ENCODE measurements around the gene MAX.

Gene MAX

GRCh38 chr14:65102441-65103149, at the start of gene MAX:
Gene MAX, minus strand, starts transcription at chr14:65102517. Its CDS starts 178 bp downstream, at chr14:65102339.
- peak; percentile 97 for DNase-seq

DNA sequence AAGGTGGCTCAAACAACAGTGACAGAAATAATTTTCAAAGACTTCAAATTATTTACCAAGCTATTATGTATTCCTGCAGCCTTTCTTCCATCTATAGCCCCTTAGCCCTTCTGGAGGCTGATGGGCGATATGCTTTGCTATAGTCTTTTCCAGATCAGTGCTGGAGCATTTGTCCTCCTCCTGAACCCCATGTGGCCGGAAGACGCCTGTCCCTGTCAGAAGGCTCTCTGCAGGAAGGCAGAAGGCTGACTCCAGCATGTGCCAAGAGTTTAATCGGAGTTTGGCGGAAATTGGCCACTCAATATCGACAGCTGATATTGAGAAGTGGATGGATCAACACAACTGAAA, 49.3 kb upstream of the MAX start:
- DNase-seq = no peak

- DNase-seq = no peak
Observed at GRCh38 chr14:65150898-65151608, 48.7 kb upstream of the MAX start.

- DNase-seq = no peak
Observed at GRCh38 chr14:65149116-65149515, 46.8 kb upstream of the MAX start.

DNA sequence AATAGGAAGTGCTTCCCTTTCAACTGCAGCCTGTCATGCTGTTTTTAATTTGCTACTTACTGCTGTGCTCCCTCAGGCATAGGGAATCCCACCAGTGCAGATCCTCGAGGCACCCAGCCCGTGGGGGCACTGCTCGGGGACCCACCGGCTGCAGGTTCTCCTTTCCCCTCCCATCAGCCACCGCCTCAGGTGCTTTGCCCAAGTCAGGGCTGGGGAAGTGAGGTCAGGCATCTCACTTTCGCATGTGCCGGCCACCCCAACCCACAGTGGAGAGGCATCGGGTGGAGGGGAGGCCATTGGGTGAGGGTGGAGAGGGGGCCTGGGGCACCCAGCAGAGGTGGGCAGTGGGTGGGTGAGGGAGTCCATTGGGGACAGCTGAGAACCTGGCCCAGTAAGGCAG, 41.9 kb upstream of the MAX start:
- DNase-seq = no peak

GRCh38 chr14:65142914-65143625, 40.8 kb upstream of the MAX start:
- DNase-seq = no peak

- DNase-seq = no peak
Observed at GRCh38 chr14:65142429-65142828, 40.1 kb upstream of the MAX start.

GRCh38 chr14:65141523-65141922, 39.2 kb upstream of the MAX start:
- DNase-seq = no peak

- no peak for DNase-seq
Observed at GRCh38 chr14:65137648-65138307, 35.5 kb upstream of the MAX start.

- no peak for DNase-seq
Observed at GRCh38 chr14:65134651-65135579, 32.6 kb upstream of the MAX start.

DNA sequence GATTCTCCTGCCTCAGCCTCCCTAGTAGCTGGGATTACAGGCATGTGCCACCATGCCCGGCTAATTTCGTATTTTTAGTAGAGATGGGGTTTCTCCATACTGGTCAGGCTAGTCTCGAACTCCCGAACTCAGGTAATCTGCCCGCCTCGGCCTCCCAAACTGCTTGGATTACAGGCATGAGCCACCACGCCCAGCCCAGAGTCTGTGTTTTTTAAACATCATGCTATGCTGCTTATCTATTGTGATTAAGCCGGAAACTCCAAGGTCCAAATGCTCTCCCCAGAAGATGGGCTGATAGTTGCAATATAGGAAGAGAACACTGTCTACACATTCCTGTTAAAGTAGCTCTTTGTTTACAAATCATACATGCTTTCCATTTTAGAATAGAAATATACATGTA, 30.5 kb upstream of the MAX start:
- no peak for DNase-seq

- no peak for DNase-seq
Observed at GRCh38 chr14:65131301-65131701, 29.0 kb upstream of the MAX start.

DNA sequence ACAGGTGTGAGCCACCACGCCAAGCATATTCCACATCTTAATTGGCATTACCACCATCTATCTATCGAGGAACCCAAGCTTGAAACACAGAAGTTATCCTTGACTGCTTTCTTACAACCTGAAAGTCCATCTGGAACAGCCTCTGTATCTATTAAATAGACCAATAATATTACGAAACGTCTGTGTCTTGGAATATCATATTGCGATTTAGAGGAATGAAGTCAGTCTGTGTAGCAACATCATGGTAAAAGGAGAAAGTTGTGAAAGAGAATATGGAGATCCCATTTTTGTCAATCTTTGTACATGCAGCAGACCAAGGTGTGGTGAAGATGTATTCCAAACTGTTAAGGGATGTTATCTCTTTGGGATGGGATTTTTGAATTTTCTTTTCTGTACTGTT, 25.8 kb upstream of the MAX start:
- no peak for DNase-seq

DNA sequence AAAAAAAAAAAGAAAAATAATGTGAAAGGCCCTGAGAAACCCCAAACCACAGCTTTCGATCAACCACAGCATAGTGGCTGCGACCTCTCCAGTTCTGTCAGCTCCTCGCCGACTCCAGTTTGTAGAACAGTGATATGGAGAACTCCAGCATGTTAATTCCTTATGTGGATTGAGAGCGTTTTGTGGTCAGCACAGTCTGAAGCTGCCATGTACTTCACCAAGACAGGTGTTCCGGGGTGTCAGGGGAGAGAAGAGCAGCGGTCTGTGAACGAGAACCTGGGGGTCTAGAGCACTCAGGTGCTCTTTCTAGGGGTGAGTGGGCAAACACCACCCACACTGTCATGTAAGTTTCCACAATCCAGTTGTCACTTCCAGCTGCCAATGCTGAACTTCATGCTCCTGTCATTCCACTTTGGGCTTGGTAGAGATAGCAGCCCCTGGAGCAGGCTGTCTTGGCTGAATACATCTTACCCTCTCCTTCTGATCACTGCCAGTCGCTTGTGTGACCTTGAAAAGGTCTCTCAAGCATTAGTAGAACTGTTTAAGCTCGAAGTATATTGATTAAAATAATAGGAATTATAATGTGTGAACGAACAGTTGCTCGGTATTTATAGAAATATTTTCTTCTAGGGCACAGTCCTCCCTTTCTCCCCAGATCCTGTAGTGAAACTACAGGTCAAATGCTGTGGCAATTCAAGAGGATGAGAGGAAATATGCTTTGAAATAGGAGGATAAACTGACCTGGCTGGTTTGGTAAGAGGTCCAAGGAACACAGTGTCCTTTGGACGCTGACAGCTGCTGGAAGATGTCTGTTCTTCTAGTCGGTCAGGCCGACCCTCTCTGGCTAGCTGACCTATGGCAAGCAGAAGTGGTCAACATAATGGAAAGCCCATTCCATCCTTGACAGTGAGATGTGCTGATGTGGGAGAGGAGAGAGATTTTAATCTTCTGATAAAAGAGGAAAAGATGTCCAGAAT, 15.7 kb upstream of the MAX start:
- no peak for DNase-seq

- no peak for DNase-seq
Observed at GRCh38 chr14:65115615-65116014, 13.3 kb upstream of the MAX start.

DNA sequence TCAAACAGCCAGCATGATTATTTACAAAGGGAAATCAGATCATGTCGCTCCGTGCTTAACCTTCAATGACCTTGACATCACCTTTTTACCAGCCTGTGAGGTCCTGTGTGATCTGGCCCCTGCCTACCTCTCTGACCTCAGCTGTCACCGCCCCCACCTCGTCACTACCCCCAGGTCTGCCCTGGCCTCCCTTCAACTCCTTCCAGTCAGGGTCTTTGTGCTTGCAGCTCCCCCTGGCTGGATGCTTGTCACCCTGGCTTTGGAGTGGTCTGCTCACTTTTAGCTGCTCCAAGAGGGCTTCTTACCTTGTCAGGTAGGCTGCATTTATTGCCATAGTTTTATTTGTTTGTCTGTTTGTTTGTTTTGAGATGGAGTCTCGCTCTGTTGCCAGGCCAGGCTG, 8.2 kb upstream of the MAX start:
- DNase-seq = no peak

DNA sequence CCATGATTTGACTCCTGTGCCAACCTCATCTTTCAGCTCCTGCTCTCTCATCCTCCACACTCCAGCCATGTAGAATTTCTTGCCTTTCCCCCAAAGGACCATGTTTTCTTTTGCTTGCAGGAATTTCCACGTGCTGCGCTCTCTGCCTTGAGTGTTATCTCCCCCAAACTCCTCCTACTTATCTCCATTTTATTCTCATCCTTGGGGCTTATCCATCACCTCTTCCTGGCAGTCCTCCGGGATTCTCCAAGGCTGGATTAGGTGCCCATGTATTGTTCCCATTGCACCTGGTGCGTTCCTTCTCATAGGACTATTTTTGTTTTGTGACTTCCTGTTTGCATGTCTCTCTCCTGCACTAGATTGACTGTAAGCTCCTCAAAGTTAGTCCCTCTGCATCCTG, 7.0 kb upstream of the MAX start:
- no peak for DNase-seq

GRCh38 chr14:65107200-65107599, 4.9 kb upstream of the MAX start:
- no peak for DNase-seq

DNA sequence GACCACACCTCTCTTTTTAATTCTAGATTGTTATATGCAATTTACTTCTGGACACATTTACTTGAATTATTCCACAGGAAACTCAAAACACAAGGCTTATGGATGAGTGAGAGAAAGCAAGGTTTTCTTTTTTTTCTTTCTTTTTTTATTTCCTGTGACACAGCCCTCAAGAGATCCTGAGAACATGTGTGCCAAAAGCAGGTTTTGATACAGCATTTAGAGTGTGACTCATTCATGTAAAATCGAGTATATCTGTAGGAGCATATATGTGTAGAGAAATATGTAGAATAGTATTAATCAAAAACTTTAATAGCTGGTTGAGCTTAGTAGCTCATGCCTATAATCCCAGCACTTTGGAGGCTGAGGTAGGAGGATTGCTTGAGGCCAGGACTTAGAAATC, 4.4 kb upstream of the MAX start:
- no peak for DNase-seq

GRCh38 chr14:65106316-65106715, 4.0 kb upstream of the MAX start:
- DNase-seq = no peak

GRCh38 chr14:65104791-65105190, 2.5 kb upstream of the MAX start:
- no peak for DNase-seq
